GM21723 (cell line): ENCODE results near the gene DHRS11.

Experiments used
- ATAC-seq: cut with Tn5 transposase; IDR thresholded peaks from one replicate; pipeline ENCODE4 v1.9.1; 2021; ENCODE audit warnings: mild to moderate bottlenecking, moderate library complexity; ENCODE audit not compliant: unreplicated experiment

DHRS11 gene

GRCh38 chr17:36647636-36648035 lies 56.0 kb downstream of the DHRS11 start:
- ATAC-seq = no peak

- ATAC-seq = no peak
Measured at GRCh38 chr17:36650096-36650775, 58.6 kb downstream of the DHRS11 start.
